Prostate gland (tissue), 2 donors: Measurements from ENCODE around the gene CABP4. TPM values are rescaled to one million over a fixed set of nuclear protein-coding genes. Genes with fewer than 3 reads are reported as not detected.
A peak's percentile ranks its signal among the peaks of the same experiment; 100 is the strongest.

Experiments
- DNase-seq: peaks from one replicate; pipeline ENCODE4 v3.0.0-alpha.2; 2019; ENCODE audit warnings: low spot score
- H3K27ac ChIP-seq, 2 donors: fragments of 200-600 bp; sonication (generic); 2 replicates each; pipeline ENCODE4 v1.5.1; 2017 to 2019
- H3K27me3 ChIP-seq: fragments of 200-600 bp; sonication (generic); replicated peaks from 2 replicates; pipeline ENCODE4 v1.5.1; 2019; ENCODE audit not compliant: insufficient read depth
- H3K36me3 ChIP-seq, 2 donors: fragments of 200-600 bp; sonication (generic); 1 replicate in 1 of 2; 2 replicates in 1 of 2; pipeline versions ENCODE4 v1.5.1 to v1.8.1; 2017 to 2019
- H3K4me1 ChIP-seq: fragments of 200-600 bp; sonication (generic); replicated peaks from 2 replicates; pipeline ENCODE4 v1.5.1; 2019
- H3K4me3 ChIP-seq, 2 donors: fragments of 200-600 bp; sonication (generic); 2 replicates each; pipeline ENCODE4 v1.5.1; 2017 to 2019
- H3K9me3 ChIP-seq: fragments of 200-600 bp; sonication (generic); 2 replicates; pipeline ENCODE4 v1.5.1; 2017
- CTCF ChIP-seq, 4 experiments: fragments of 200-600 bp in 2 of 4; fragments of 450-650 bp in 2 of 4; sonication (generic) in 2 of 4; IDR thresholded peaks; 1 replicate in 3 of 4; 2 replicates in 1 of 4; pipeline ENCODE4 v1.5.1; 2016 to 2019; ENCODE audit warnings: antibody characterized with exemption in 4 of 4, mild to moderate bottlenecking in 2 of 4, moderate library complexity in 2 of 4
- POLR2A ChIP-seq: fragments of 450-650 bp; IDR thresholded peaks from one replicate; pipeline ENCODE4 v1.6.1; 2016; ENCODE audit warnings: antibody characterized with exemption, mild to moderate bottlenecking
- POLR2AphosphoS5 ChIP-seq: sonication (generic); formaldehyde crosslinking; IDR thresholded peaks from one replicate; pipeline ENCODE4 v1.6.1; 2017; ENCODE audit warnings: antibody characterized with exemption
- WGBS: methylation state at CpG from one replicate; pipeline ENCODE4 v1.1.5; 2018; 5-methylcytosine and 5-hydroxymethylcytosine counted together
- intact Hi-C: fragments of 100-400 bp; cut with DNase I; formaldehyde crosslinking; loops from one replicate; pipeline ENCODE4 v1.14.2; 2022
- total RNA-seq, 2 donors: library from RNA; depleted of rRNA; stranded (reverse); fragments of >200 nt; gene quantifications; one replicate each; pipeline ENCODE4 v1.1.0, GENCODE V29; 2016

CABP4 gene
- total RNA-seq, 2 donors from 2014 or later, result 4.3 to 6.1 TPM

GRCh38 chr11:67456068-67456705 lies 1.0 kb downstream of the CABP4 start:
- WGBS, result 74% methylated on average over 22 of the region's 25 CpGs
- no peak overlapping the region for H3K4me3 ChIP-seq
- no peaks in the 10 kb centered on the region for H3K36me3 ChIP-seq
- no peaks in the 10 kb centered on the region for H3K27me3 ChIP-seq
- H3K4me1 ChIP-seq, result no peaks in the 10 kb centered on the region
- DNase-seq, result no peak
- no peak overlapping the region for H3K27ac ChIP-seq
- TF ChIP-seq CTCF (IDR thresholded peaks at IDR 0.05) (no peak), POLR2A (no peak), POLR2AphosphoS5 (no peak)
- no peaks in the 10 kb centered on the region for H3K9me3 ChIP-seq
- intact Hi-C loops, result no loop called here

GRCh38 chr11:67457453-67457852 lies 2.3 kb downstream of the CABP4 start:
- no peak for TF ChIP-seq POLR2A
- no peak for TF ChIP-seq POLR2AphosphoS5
- no peak for TF ChIP-seq CTCF (IDR thresholded peaks at IDR 0.05)
- Histone ChIP-seq H3K27ac (no peak overlapping the region), H3K36me3 (no peaks in the 10 kb centered on the region), H3K27me3 (no peaks in the 10 kb centered on the region), H3K4me1 (no peaks in the 10 kb centered on the region), H3K4me3 (no peak overlapping the region), H3K9me3 (no peaks in the 10 kb centered on the region)
- intact Hi-C loops, result no loop called here
- no peak for DNase-seq
- 95% methylated on average over 11 of the region's 12 CpGs for WGBS

- DNase-seq, result no peak
- WGBS, result 86% methylated on average over 19 of the region's 19 CpGs
- no peaks in the 10 kb centered on the region for H3K4me1 ChIP-seq
- no peak overlapping the region for H3K4me3 ChIP-seq
- no peaks in the 10 kb centered on the region for H3K9me3 ChIP-seq
- TF ChIP-seq CTCF (IDR thresholded peaks at IDR 0.05) (no peak), POLR2A (no peak), POLR2AphosphoS5 (no peak)
- no peaks in the 10 kb centered on the region for H3K36me3 ChIP-seq
- no peak overlapping the region for H3K27ac ChIP-seq
- no peaks in the 10 kb centered on the region for H3K27me3 ChIP-seq
- intact Hi-C loops, result no loop called here
Measured at GRCh38 chr11:67458266-67458665, 3.1 kb downstream of the CABP4 start.

- Histone ChIP-seq H3K4me1 (peaks cover 6% of the 10 kb centered on the region), H3K4me3 (no peak overlapping the region), H3K36me3 (peaks cover 0 to 4% of the 10 kb centered on the region in 2 donors), H3K27me3 (no peaks in the 10 kb centered on the region), H3K9me3 (no peaks in the 10 kb centered on the region), H3K27ac (no peak overlapping the region)
- TF ChIP-seq POLR2AphosphoS5, result no peak
- intact Hi-C loops, result no loop called here
- 90% methylated on average over 10 of the region's 10 CpGs for WGBS
- no peak for DNase-seq
Measured at GRCh38 chr11:67463186-67463585, 8.0 kb downstream of the CABP4 start.

- DNase-seq, result no peak
- H3K27ac ChIP-seq, result peak overlapping the region; percentile 81 to 90
- no peak for TF ChIP-seq POLR2A
- no peak for TF ChIP-seq POLR2AphosphoS5
- no peak for TF ChIP-seq CTCF (IDR thresholded peaks at IDR 0.05)
- H3K4me1 ChIP-seq, result peaks cover 6% of the 10 kb centered on the region
- H3K4me3 ChIP-seq, result peak overlapping the region in 1 of 2 donors; percentile 43
- no peaks in the 10 kb centered on the region for H3K27me3 ChIP-seq
- no peaks in the 10 kb centered on the region for H3K9me3 ChIP-seq
- H3K36me3 ChIP-seq, result peaks cover 0 to 4% of the 10 kb centered on the region in 2 donors
- intact Hi-C loops, result no loop called here
- WGBS, result 86% methylated on average over 17 of the region's 20 CpGs
Measured at GRCh38 chr11:67463680-67464410, 8.7 kb downstream of the CABP4 start.
